Amygdala (tissue), 56 donors: ENCODE data around the gene RNF220.
A peak's percentile ranks its signal among the peaks of the same experiment; 100 is the strongest.

Experiments
- DNase-seq, 56 donors: peaks; one replicate each; lab custom pipeline; 2025; lab: John Stamatoyannopoulos, UW

RNF220 gene

DNA sequence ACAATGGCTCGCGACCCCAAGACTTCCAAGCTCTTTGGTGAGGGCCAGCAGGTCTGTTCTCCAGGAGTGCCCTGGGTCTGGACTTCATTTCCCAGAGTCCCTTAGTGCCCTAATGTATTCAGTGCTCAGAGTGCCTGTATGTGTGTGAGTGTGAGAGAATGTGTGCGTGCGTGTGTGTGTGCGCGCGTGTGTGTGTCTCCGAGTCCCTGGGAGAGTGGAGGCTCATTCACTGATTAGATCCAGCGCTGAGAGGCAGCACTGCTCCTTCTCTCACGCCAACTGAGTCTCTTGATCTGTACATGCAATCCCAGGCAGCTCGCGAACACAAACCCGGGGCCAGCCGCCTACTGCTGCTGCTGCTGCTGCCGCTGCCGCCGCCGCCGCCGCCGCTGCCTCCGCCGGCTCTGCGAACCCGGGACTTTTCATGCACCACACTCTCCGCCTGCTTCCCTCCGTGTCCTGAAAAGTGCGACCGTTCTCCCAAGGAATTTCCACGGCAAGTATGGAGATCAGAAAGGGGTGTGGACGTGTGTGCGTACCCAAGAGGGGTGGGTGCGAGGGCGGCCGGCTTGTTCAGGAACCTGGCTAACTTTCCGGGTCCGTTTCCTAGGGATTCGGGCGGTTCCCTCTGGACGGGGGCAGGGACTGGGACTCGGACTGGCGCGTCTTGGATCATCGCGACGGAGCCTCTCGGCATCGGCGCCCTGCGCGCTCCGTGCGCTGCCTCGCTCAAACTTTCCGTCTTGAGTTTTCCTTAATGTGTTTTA is at the start of gene RNF220:
RNF220 (plus strand) TSS at position 225 of the 767 bp plus-strand sequence.
- DNase-seq: peak in 54 of 56 donors; percentile 31 to 96 (median 82)

DNA sequence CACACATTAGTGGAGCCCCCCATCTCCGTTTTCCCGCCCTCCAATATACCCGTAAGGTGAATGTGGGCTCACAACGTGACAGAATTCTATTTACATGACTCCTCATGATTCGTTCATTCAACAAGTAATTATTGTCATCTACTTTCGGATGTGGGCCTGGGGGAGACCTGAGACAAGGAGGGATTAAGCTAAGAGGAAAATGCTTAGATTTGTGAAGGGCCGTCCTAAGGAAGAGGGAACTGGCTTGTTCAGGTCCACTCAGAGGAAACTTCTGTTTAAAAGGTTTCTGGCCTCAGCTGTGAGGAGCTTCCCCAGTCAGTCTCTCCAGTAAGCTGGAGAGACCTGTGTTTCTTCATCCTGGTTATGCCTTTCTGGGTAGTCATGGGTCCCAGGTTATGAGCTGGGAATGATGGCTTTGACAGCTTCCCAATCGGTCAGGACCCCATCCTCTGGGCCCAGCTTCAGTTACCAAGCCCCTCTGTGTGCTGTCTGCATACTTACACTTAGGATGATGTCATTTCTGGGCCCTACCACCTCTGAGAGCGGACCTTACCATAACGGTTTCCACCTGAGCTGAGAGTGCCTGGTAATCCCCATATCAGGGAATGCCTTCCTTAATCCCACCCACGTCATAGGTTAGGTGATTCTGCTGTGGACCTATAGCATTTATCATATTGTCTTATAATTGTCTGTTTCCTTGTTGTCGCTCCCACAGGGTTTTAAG is 49.3 kb upstream of the RNF220 start:
- no peak for DNase-seq

DNA sequence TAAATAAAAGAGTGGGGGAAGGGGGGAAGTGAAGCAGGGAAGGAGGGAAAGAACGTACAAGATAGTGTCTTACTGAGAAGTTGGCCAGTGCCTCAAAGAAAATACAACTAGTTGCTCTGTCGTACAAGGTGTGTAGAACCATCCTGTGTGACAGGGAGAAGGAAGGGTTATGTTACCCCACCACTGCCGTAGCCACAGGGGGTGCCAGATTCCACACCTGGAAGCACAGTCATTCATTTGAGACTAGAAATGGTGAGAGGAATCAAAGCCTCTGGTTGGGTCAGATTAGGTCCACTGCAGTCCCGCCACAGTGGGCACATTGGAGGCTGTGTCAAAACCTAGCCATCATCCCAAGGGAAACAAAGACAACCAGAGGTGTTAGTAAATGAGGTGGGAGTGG is 47.3 kb upstream of the RNF220 start:
- no peak for DNase-seq

DNA sequence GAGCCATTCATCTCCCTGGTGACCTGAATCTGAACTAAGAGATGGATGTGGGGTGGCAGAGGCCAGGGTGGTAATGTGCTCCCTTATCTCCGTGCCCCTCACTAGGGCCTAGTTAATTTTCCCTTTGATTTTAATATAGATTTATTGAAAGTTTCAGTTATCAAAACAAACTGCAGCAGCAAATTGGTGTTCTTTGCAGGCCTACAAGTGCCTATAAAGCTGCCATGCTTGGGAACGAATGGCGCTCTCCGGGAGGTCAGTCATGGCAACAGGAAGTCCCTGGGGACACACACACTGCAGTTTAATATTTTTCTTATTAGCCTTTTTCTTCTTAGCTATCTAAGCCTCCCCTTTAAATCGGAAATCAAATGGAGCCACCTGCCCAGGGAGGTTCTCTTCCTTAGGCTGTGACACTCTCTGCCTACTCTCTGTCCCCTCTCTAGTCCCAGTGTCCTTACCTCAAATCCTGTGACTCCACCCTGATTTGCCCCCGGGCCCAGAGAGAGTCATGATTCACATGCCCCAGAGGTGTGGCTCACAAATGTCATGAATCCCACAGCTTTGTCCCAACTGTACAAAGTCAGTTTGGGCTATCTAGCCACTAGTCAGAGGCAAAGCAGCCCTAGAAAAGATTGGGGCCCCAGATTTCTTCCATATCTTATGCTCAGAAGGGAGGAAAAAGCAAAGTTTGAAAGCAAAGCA is 45.7 kb upstream of the RNF220 start:
- no peak for DNase-seq

DNA sequence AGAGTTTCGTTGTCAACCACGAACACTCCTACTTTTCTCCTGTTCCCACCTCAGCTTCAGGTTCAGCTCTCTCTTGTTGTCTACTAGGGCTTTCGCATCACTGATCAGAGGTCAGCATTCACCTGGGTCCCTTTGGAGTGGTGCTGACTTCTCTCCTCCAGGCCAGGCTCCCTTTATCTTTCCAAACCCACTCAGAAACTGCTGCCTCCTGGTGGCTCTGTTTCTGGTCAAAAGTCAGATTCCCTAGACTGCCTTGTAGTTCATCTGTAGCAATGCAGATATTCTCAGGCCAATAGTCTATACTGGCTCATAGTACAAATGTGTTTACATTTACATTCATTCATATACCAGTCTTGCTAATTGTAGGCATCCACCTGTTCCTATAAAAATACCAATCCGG is 43.6 kb upstream of the RNF220 start:
- DNase-seq: no peak

DNA sequence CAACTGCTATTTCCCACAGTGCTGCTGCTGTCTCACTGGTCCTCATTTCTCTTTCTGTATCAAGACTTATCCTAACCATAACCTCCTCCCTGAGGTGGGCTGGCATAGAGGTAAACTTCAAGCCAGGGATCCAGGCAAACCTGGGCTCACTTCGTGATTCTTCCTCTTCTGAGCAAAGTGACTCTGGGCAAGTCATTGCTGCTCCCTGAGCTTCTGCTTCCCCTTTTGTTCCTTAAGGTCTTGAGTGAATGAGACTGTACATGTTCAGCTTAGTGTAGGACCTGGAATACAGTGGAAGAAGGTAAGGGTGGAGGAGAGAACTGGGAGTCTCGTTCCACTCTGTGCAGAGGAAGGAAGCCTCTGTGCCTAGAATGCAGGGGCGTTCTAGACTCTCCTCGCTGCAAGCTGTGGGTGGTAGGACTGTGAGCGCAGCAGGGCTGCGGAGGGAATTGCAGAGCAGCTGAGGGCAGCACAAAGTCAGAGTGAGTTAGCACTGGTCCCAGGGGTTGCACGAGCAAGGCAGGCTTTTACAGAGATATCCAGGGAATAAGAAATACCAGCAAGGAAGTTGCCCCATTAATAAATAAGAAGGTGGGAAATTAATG is 38.6 kb upstream of the RNF220 start:
- DNase-seq: no peak

DNA sequence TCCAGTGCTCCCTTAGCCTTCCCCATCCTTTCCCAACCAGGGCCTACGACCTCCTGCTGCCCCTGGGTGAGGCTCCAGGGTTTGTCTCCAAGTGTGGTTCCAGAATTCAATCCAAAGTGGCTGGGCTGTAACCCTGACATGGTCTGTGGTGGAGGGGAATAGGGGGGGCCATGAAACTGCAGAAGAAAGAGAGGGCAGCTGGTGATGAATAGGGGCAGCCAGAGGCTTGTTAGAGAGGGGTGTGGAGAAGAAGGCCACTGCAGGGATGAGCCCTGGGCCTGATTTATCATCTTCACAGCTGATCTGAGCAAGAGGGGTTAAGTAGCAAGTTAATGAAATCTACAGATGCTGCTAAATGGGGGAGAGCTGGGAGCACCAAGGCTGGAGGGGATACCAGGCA is 37.1 kb upstream of the RNF220 start:
- DNase-seq: no peak

DNA sequence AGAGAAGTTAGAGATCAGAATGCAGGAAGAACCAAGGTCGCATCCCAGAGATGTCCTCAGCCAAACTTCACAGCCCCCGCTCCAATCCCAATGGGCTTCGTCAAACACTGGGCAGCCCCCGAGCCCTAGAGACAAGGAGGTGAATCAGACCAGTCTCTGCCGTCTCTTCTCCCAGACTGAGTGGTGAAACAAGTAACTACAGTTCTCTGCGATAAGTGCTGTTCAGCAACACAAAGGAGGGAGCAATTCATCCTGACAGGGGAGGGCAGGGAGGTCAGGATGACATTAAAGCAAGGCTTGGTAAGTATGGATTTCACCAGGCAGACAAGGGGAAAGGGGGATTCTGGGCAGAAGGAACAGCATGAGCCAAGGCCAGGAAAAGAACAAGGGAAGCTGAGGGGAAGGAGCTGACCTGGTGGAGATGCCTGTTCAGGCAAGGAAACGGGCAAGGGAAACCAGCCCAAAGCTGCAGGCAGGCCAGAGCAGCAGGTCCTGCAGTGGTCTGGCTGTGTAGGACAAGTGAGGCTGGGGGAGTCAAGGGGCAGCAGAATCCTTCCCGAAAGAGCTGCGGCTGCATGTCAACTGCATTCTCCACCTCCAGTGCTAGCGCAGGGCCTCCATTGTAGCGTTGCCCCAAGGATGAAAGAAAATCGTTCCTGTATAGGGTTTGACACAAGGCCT is 36.4 kb upstream of the RNF220 start:
- no peak for DNase-seq

DNA sequence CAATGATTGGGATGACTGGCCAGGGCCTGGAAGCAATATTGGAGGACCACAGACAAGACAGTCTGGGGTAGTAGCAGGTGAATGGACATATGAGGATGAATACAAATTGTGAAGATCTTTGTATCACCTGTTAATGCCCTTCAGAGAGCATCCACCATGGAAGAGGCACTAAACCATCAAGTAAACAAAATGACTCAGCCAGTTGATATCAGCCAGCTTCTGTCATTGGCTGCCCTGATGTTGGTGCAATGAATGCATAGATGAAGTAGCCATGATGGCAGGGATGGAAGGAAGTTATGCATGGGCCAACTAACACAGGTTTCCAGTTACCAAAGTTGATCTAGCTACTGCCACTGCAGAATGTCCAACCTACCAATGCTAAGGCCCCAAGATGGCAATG is 33.8 kb upstream of the RNF220 start:
- no peak for DNase-seq

DNA sequence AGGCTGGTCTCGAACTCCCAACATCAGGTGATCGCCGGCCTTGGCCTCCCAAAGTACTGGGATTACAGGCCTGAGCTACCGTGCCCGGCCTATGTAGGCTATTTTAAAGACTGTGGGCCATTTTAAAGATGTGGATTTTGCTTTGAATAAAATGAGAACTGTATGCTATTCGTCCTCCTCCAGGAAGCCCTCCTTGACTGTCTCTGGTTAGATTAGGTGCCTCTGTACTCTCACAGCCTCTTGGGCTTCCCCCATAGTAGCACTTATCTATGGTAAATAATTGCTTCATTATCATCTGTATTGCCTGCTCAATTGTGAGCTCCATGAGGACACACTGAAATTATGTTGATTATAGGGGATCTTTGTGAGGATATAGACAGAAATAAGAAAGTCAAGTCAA is 29.5 kb upstream of the RNF220 start:
- no peak for DNase-seq

DNA sequence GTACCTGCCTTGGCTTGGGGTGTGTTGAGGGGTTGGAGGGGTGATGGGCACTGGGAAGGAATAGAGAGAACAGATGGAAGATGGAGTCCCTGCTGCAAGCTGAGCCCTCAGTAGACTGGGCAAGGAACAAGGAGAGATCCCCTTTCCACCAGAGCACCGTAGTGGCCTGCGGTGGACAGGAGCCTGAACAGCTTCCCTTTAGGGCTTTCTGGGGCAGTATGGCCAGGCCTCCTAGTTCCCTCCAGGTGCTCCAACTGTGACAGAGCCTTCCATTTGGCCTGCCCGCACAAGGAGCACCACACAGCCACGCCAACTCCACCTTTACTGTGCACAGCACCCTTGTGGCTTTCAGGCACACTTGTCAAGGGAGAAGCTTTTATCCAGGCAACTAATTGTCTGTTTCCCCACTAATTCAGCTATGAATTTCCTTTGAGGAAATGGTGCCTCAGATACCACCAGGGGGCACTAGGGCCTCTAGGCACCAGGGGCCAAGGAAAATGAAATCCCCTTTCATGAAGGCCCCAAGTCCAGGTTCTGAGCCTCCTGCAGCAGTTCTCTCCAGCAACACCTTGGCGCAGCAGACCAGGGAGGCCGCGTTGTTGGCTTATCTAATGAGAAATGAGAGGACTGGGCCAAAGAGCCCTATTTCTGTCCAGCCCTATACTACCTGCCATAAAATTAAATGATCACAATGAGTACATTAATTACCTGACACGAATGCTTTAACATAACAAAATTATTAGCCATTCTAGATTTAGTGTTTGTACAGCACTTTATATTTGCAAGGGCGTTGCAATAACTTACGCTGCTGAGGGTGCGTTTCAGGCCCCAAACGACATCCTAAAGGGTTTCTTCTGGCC is 26.9 kb upstream of the RNF220 start:
- DNase-seq: peak in 39 of 56 donors; percentile 7 to 77 (median 26)

DNA sequence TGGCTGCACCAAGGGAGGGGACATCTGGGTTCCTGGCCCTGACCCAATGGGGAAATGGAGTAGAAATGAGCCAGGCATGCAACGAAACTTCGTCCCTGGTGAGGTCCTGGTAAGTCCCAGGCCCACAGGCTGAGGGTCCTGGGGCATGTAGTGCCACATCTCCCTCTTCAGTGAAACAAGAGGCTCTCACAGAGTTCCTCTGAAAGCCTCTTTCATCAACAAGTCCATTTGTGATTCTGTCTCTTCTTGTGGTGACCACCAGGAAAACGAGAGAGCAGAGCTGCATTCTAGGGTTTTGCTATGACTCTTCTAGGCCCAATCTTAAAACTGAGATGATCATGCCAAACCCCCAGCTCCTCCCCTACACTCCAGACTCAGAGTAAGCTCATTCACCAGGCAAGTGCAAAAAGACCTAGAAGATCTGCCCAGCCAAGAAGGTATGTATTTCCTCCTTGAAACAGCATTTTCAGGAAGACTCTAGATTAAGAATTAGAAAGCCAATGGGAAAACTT is 24.3 kb upstream of the RNF220 start:
- peak in 6 of 56 donors; percentile 1 to 23 (median 14) for DNase-seq

DNA sequence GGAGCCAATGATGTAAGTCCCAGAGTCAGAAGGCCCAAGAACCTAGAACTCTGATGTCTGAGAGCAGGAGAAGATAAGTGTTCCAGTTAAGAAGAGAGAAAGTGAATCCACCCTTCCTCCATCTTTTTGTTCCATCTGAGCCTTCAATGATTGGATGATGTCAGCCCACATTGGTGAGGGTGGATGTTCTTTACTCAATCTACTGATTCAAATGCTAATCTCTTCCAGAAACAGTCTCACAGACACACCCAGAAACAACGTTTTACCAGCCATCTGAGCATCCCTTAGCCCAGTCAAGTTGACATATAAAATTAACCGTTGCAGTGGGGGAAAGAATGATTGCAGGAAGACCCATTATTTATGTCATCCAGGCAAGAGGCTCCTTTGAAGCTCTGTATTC is 16.5 kb upstream of the RNF220 start:
- no peak for DNase-seq

DNA sequence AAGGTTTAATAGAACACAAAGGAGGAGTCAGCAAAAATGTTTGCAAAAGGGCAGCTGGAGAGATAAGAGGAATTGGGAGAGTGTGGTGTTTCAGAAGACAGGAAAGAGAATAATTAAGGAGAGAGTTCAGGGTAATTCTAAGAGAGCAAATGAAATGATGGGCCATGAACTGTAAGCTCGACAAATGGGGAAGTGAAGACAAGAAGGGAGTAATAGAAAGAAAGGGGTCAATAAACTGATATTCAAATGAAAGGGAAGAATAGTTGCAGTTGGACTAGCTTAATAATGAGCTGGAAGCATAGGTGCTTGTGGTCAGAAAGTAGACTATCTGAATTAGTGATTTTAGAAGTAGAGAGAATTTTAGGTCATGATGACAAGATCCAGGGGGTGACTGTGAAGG is 15.6 kb upstream of the RNF220 start:
- no peak for DNase-seq

DNA sequence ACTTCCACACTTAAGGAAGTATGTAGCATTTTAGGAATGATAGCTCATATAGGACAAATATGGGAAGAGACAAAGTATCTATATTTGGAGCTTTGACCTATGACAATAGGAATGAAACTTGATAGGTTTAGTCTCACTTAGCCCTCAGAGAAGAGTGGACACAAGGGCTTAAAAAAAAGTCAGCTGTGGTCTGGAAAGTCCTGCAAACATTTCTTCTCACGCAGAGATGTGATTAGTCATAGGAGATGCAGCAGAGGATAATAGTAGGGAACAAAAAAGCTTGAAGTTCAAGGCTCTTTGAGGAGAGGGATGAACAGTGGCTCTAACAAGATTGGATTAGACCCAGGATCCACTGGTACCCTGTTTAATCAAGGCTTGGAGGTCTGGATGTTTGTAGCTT is 14.8 kb upstream of the RNF220 start:
- DNase-seq: no peak

DNA sequence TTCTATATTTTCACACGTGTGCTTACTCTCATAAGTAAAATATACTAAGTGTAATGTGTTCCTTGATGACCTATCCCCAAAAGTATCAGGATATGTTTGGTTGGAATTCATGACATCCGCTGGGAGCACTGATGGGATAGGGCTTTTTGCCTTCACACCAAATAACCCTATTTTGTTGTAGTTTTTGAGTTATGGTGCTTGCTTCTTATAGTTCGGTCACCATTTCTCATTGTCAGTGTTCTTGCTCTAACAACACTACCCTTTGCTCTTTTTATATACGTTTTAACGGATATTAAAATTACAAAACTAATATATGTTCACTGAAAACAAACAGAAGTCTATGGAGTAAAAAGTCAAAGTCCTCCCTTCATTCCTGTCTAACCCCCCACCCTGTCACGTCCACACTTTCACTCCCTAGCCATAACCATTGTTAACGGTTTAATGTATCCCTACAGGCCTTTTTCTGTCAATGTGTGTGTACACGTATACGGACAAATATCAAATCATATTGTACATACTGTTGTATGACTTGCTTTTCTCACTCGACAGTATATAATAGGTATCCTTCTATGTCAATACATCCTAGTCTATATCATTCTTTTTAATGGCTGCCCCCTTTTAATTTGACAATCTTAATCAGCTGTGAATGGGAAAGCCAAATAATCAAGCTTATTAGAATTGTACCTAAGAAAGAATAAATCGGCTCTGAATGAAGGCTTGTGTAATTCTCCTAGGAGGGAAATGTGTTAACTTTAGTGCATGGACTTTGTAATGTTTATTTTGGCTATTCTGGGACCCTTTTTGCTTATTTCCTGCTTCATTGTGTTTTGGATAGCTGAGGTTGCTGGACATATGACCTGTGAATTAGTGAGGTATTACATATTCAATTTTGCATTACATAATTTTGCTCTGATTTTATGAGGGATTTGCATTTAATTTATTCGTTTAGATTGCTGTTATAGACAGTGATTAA is 3.5 kb upstream of the RNF220 start:
- no peak for DNase-seq

DNA sequence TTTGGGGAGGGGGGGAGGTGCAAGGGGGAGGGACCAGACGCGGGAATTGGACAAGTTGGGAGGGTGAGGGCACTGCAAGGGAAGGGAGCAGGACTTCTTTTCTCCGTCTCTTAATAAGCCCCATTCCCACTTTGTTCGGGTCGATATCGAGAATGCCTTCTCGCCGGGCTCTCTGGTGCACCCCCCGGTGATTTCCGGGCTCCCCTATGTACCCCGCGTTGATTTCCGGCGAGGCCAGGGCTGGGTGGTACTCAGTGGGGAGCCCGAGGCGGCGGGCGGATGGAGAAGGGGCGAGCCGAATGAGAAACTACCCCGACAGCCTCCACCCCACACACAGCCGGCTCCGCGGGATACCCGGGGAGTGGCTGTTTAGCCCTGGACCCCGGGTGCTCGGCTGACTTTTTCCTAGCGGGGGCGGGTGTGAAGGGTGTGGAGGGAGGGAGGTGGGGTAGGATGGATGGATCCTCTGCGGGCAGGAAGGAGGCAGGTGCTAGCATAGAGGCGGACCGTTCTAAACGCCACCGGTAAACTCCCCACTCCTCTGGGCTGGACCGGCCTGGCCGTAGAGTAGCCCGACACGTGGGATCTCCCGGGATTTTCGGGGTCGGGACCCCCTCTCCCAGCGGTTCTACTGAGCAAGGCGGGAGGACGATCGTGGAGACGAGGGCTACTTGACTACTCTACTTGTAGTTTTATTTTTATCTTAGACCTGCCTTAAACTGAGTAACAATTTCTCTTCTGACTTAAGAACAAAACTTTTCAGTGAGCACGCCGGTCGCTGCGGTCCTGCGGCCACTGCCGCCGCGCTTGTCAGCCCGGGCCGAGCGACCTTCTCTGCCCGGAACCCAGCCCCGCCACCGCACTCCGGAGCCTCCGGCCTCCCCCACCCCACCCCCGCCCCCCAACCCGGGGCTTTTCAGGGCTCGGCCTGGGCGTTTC is 1.0 kb downstream of the RNF220 start:
- peak in 4 of 56 donors; percentile 29 to 47 (median 36) for DNase-seq
